PFSK-1 (cell line): ENCODE data around the gene CAPZA2.

Source experiments
- FOXP2 ChIP-seq: optimal IDR thresholded peaks from 2 replicates; pipeline ENCODE3; 2011; ENCODE audit warnings: borderline replicate concordance, control low read depth, inconsistent platforms; ENCODE audit not compliant: insufficient read depth; ENCODE audit errors: extremely low read length, extremely low read depth
- POLR2AphosphoS5 ChIP-seq: IDR thresholded peaks from 2 replicates; pipeline ENCODE4 v1.6.1; 2012; ENCODE audit warnings: low read depth, mild to moderate bottlenecking, control low read depth, low read length, moderate library complexity
- SIN3A ChIP-seq: IDR thresholded peaks from 2 replicates; pipeline ENCODE4 v1.6.1; 2012; ENCODE audit warnings: mild to moderate bottlenecking, low read length, moderate library complexity, borderline replicate concordance; ENCODE audit not compliant: insufficient read depth
- TAF1 ChIP-seq: IDR thresholded peaks from 2 replicates; pipeline ENCODE4 v1.6.1; 2012; ENCODE audit warnings: low read length, control low read depth, borderline replicate concordance; ENCODE audit not compliant: insufficient read depth
- TF ChIP-seq, protein P1 (sequence below), 2 experiments: IDR thresholded peaks; 2 replicates each; pipeline versions ENCODE4 v1.6.1 to v1.8.0; 2011 to 2012; ENCODE audit warnings: low read depth in 2 of 2, low read length in 2 of 2, control low read depth in 1 of 2, inconsistent platforms in 1 of 2, mild to moderate bottlenecking in 1 of 2, moderate library complexity in 1 of 2; ENCODE audit not compliant: insufficient read depth in 1 of 2

CAPZA2 gene

GRCh38 chr7:116899308-116899707 lies 36.9 kb downstream of the CAPZA2 start:
- no peak for TF ChIP-seq POLR2AphosphoS5
- TF ChIP-seq, protein P1, sequence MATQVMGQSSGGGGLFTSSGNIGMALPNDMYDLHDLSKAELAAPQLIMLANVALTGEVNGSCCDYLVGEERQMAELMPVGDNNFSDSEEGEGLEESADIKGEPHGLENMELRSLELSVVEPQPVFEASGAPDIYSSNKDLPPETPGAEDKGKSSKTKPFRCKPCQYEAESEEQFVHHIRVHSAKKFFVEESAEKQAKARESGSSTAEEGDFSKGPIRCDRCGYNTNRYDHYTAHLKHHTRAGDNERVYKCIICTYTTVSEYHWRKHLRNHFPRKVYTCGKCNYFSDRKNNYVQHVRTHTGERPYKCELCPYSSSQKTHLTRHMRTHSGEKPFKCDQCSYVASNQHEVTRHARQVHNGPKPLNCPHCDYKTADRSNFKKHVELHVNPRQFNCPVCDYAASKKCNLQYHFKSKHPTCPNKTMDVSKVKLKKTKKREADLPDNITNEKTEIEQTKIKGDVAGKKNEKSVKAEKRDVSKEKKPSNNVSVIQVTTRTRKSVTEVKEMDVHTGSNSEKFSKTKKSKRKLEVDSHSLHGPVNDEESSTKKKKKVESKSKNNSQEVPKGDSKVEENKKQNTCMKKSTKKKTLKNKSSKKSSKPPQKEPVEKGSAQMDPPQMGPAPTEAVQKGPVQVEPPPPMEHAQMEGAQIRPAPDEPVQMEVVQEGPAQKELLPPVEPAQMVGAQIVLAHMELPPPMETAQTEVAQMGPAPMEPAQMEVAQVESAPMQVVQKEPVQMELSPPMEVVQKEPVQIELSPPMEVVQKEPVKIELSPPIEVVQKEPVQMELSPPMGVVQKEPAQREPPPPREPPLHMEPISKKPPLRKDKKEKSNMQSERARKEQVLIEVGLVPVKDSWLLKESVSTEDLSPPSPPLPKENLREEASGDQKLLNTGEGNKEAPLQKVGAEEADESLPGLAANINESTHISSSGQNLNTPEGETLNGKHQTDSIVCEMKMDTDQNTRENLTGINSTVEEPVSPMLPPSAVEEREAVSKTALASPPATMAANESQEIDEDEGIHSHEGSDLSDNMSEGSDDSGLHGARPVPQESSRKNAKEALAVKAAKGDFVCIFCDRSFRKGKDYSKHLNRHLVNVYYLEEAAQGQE (IDR thresholded peaks at IDR 0.05; ENCODE audit: insufficient read depth in 1 of 2, low read depth in 2 of 2, low read length in 2 of 2): no peak
- no peak for TF ChIP-seq SIN3A
- no peak for TF ChIP-seq TAF1
- TF ChIP-seq FOXP2: no peak

DNA sequence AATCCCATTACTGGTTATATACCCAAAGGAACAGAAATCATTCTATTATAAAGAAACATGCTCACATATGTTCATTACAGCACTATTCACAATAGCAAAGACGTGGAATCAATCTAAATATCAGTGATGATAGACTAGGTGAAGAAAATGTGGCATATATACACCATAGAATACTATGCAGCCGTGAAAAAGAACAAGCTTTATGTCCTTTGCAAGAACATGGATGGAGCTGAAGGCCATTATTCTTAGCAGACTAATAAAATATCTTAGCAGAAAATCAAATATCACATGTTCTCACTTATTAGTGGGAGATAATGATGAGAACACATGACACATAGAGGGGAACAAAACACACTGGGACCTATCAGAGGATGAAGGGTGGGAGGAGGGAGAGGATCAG lies 38.8 kb downstream of the CAPZA2 start:
- TF ChIP-seq FOXP2 (no peak), TAF1 (no peak), SIN3A (no peak)
- TF ChIP-seq, protein P1 (IDR thresholded peaks at IDR 0.05; ENCODE audit: insufficient read depth in 1 of 2, low read depth in 2 of 2, low read length in 2 of 2): no peak

DNA sequence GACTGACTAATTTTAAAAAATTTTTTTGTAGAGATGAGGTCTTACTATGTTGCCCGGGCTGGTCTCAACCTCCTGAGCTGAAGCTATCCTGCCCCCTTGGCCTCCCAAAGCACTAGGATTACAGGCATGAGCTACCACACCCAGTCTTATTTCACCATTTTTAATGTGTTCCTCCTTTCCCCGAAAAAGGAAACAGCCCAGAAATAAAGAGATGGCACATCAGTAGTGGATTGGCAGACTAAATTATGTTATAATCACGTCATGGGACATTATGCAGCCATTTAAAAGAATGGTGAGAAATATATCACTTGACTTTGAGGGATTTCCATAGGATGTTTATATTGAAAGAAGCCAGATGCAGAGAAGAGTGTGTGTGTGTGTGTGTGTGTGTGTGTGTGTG lies 40.5 kb downstream of the CAPZA2 start:
- TF ChIP-seq SIN3A (no peak), TAF1 (no peak), FOXP2 (no peak)
- TF ChIP-seq, protein P1 (IDR thresholded peaks at IDR 0.05; ENCODE audit: insufficient read depth in 1 of 2, low read depth in 2 of 2, low read length in 2 of 2): no peak

- TF ChIP-seq POLR2AphosphoS5: no peak
- TF ChIP-seq, protein P1 (IDR thresholded peaks at IDR 0.05; ENCODE audit: insufficient read depth in 1 of 2, low read depth in 2 of 2, low read length in 2 of 2): no peak
- TF ChIP-seq TAF1: no peak
- no peak for TF ChIP-seq SIN3A
- TF ChIP-seq FOXP2: no peak
These were observed 44.0 kb downstream of the CAPZA2 start for GRCh38 chr7:116906391-116906790.

GRCh38 chr7:116910383-116910782 lies 48.0 kb downstream of the CAPZA2 start:
- TF ChIP-seq TAF1 (no peak), FOXP2 (no peak), POLR2AphosphoS5 (no peak), SIN3A (no peak)
- TF ChIP-seq, protein P1 (IDR thresholded peaks at IDR 0.05; ENCODE audit: insufficient read depth in 1 of 2, low read depth in 2 of 2, low read length in 2 of 2): no peak
